ENCODE data around the gene LARP1. TPM values are rescaled to one million over a fixed set of nuclear protein-coding genes. Genes with fewer than 3 reads are reported as not detected.

LARP1 gene
- total RNA-seq, 2 experiments from 2014 or later: 201 to 208 TPM

Small RNA genes within 50 kb of the gene (microRNA-seq; reads per million reads assigned to microRNA genes)
- not detected for gene MIR378H

Other genes starting within 250 kb of the LARP1 start
- gene FAXDC2, start 95.2 kb downstream of the LARP1 start, total RNA-seq: not detected
- 10 to 100 TPM; 67.4 to 68.4 TPM for gene CNOT8, start 103.2 kb downstream of the LARP1 start, total RNA-seq
- gene GEMIN5, start 182.8 kb downstream of the LARP1 start, total RNA-seq: 10 to 100 TPM; 15.9 to 17.8 TPM
- gene MRPL22, start 185.7 kb downstream of the LARP1 start, total RNA-seq: 10 to 100 TPM; 60.0 to 62.3 TPM

All from activated CD8-positive, alpha-beta T cell treated with anti-CD3 and anti-CD28 coated beads, Interleukin-2, amount 10 ng/mL, durations not matched to agents 7 days and 5 days (primary cell).